Measurements from ENCODE around the gene FBLN2.
"Not testable (repeated sequence)": the region's sequence is repeated elsewhere in the genome, so short reads cannot be mapped to it uniquely, and the experiment has no call there.

Gene FBLN2

DNA sequence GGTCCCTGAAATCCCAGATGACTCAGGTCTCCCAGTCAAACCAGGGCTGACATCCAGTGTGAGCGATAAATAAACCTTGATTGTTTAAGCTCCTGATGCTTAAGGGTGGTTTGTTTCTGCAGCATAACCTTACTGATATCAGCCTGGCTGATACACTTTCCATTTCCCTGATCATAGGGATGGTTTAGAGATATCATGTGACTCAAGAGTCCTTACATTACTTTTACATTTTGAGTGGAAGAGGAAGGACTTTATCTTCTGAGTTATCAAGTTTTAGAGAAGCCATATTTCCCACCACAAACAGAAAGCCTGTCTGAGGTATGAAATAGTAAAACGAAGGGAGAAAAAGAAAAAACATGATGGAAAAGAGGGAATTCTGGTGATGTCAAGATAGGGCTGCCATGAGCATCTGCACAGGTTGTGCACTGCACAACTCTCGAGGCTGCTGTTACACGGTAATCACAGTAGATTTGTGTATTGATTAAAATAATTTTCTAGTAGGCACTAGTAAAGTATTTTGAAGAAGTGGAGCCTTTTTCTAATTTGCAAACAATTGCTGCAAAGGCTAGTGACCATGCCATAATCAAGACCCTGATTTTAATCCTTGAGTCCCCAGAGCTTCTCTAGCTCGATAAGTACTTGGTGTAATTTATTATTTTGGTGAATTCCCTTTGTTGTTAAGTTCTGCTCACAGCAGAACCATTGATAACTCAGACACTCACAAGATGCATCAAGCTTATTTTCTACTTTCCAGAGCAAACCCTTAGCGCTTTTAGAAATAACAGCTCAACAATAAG is 34.1 kb upstream of the FBLN2 start:
- DNase-seq: no peak

- DNase-seq: no peak
Measured at GRCh38 chr3:13515786-13516759, 32.9 kb upstream of the FBLN2 start.

- DNase-seq: no peak
Measured at GRCh38 chr3:13516760-13517135, 32.2 kb upstream of the FBLN2 start.

- DNase-seq: no peak
Measured at GRCh38 chr3:13517253-13517977, 31.5 kb upstream of the FBLN2 start.

GRCh38 chr3:13518516-13518953 is 30.4 kb upstream of the FBLN2 start:
- DNase-seq: no peak

DNA sequence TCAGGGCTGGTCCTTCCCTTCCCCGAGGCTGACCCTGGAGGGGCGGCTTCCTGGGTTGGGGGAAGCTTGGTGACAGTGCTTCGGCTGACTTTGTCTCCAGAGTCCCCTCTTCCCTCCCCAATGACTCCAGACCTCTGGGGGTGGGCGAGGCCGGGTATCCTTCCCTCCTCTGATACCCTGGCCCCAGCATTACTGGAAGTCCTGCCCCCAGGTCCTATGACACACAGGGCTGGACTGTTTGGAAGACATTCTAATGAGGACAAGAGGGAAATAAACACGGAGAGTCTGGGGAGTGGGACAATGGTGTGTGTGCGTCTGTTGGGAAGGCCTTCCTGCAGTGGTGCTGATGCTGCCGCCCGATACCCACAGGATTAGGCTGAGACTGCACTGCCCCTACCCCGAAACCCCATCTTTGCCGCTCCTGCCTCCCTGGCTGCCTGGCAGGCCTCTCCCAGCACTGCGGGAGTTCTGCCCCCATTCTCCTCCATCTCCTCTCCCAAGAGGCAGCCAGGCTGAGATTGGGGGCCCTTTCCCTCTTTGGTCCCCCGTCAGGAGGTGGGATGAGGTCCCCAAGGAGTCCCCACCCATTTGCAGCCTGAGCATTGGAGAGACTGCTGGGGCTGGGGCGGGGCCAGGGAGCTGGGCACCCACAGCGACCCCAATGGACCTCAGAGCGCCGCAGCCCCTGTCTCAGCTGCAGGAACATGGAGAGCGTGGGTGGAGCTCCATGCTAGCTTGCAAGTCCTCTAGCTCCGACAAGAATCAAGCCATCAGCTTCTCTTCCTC is 29.7 kb upstream of the FBLN2 start:
- DNase-seq: no peak

- DNase-seq: no peak
Measured at GRCh38 chr3:13520326-13520880, 28.5 kb upstream of the FBLN2 start.

GRCh38 chr3:13521309-13521708 is 27.6 kb upstream of the FBLN2 start:
- no peak for DNase-seq

DNA sequence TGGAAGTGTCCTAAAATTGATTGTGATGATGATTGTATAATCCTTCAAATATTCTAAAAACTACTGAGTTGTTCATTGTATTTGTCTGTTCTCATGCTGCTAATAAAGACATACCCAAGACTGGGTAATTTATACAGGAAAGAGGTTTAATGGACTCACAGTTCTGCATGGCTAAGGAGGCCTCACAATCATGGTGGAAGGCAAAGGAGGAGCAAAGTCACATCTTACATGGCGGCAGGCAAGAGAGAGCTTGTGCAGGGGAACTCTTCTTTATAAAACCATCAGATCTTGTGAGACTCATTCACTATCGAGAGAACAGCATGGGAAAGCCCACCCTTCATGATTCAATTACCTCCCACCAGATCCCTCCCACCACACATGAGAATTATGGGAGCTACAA is 27.2 kb upstream of the FBLN2 start:
- DNase-seq: not testable (repeated sequence)

- no peak for DNase-seq
Measured at GRCh38 chr3:13522236-13522635, 26.7 kb upstream of the FBLN2 start.

DNA sequence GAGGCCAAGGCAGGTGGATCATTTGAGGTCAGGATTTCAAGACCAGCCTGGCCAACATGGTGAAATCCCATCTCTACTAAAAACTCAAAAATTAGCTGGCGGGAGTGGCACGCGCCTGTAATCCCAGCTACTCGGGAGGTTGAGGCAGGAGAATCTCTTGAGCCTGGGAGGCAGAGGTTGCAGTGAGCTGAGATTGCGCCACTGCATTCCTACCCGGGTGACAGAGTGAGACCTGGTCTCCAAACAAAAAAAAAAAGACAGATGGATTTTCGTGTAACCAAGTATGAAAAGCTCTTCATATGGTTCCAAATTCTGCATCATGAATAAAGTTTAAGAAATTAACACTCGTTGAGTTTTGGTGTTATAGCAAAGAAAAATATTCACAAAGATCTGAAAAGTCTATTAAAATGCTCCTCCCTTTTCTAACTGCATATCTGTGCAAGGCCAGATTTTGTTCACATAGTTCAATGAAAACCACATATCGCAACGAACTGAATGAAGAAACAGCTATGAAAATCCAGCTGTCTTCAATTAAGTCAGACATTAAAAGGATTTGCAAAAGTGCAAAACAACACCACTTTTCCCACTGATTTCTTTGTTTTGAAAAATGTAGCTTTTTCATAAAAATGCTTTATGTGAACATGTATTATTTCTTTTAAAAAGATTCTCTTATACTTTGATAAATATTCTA is 23.8 kb upstream of the FBLN2 start:
- no peak for DNase-seq

DNA sequence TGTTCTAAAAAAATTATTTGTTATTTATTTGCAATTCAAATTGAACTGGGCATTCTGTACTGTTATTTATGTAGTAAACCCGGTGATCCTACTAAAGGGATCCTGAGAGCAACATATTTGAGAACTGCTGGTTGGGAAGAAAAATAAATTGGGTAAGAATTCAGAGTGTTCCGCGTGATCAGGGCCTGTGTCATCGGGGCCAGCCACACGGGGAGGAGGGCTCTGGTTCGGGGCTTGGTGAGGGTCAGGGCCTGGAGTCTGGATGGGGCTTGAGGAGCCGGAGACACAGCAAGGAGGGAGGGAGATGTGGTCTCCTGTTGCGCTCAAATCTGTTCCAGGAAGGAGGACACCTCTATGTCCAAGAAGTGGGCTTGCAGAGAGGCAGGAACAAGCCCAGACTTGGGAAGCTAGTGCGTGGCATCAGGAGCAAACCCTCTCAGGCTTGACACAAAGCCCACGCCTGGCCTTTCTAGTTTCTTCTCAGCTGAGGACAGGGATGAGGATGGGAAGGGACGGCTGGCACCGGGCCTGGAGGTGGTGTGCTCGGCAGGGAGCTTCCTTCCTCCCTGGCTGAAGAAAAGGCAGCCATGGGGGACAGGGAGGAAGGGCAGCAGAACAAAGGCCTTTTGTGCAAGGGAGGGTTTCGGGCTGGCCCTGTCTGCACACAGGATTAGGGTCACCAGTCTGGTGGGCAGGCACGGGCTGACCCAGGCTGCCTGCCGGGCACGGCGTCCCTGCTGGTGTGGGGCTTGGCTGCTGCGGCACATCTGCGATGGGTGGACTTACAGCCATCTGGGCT is 22.9 kb upstream of the FBLN2 start:
- no peak for DNase-seq

DNA sequence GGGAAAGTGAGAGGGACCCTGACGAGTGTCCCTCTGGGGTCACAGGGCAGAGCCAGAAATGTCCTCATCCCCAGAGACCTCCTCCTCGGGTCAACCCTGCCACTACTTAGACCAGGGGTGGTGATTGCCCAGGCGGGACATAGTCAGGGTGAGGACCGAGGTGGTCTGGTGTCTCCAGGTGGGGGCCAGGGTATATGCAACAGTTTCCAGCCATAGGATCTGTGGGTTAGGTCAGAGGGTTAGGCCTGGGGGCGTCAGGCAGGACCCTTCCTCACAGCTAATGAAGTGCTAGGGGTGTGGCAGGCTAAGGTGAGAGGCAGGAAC is 22.3 kb upstream of the FBLN2 start:
- no peak for DNase-seq

DNA sequence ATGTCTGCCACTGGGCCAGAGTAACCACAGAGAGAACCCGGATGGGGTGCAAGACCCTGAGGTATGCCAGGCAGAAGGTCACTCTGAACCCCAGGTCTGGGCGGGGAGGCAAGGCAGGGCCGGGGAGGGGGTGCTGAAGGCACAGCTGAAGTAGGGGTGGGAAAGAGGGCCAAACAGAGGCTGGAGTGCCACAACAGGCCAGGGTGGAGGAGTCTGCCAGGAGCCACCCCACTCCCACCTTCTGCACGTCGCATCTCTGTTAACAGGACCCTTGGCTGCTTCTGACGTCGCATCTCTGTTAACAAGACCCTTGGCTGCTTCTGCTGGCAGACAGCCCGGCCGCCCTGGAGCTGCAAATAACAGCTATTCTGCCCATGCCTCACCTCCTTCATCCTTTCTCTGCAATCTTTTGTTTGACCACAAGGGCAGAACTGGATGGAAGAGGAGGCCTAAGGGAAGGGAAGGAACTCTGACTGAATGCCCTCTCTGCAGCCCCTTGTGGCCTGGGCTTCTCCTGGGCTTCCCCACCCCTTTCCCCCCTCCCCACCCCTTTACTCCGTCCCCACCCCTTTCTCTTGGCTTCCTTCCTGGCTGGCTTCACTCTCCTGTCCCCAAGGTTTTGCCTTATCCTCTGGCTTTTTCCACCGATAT is 20.6 kb upstream of the FBLN2 start:
- DNase-seq: no peak

GRCh38 chr3:13529196-13530112 is 19.5 kb upstream of the FBLN2 start:
- DNase-seq: no peak

GRCh38 chr3:13530241-13531009 is 18.5 kb upstream of the FBLN2 start:
- DNase-seq: no peak

GRCh38 chr3:13532085-13532484 is 16.8 kb upstream of the FBLN2 start:
- no peak for DNase-seq

DNA sequence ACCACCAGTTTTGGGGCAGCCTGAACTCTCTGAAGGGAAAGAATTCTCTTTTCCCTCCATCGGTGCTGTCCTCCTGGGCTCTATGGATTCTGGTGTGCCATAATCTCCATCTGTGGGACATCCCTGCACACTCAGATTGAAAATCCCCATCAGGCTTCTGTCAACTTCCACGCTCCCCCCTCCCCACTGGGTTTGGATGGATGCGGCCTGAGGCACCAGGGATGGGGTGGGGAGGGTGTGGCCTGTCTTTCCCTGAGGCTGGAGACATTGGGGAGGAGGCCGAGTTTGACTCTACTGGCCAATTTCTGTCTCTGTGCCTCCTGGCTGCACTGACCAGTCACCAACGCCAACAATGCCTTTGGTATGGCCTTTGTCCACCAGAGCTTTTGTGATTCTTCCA is 16.3 kb upstream of the FBLN2 start:
- no peak for DNase-seq
